Keratinocyte (primary cell): ENCODE results near the gene FBN2. TPM values are rescaled to one million over a fixed set of nuclear protein-coding genes. Genes with fewer than 3 reads are reported as not detected.

Source experiments
- DNase-seq: peaks from one replicate; pipeline ENCODE4 v3.0.0-alpha.2; 2011; ENCODE audit warnings: low read depth, missing footprints, low spot score
- FAIRE-seq: peaks from 2 replicates; lab custom pipeline; 2011; peaks lifted over from hg19 to GRCh38; lab: Jason Lieb, UNC
- H2AFZ ChIP-seq: 2 replicates; pipeline ENCODE4 v1.6.0; 2012; ENCODE audit warnings: low read length, control low read depth, inconsistent platforms; ENCODE audit not compliant: control insufficient read depth
- H3K27ac ChIP-seq: 2 replicates; pipeline ENCODE4 v1.5.1; 2011; ENCODE audit warnings: low read length; ENCODE audit not compliant: control insufficient read depth, insufficient read depth
- H3K27me3 ChIP-seq: 3 replicates; pipeline ENCODE4 v1.6.0; 2011; ENCODE audit warnings: low read length; ENCODE audit not compliant: control insufficient read depth, insufficient read depth; ENCODE audit errors: extremely low read depth
- H3K36me3 ChIP-seq, 2 experiments: 2 replicates in 1 of 2; 3 replicates in 1 of 2; pipeline ENCODE4 v1.5.1; 2011; ENCODE audit warnings: low read length in 2 of 2, mild to moderate bottlenecking in 1 of 2; ENCODE audit not compliant: control insufficient read depth in 2 of 2, insufficient read depth in 2 of 2; ENCODE audit errors: extremely low read depth in 1 of 2
- H3K4me1 ChIP-seq: 3 replicates; pipeline ENCODE4 v1.5.1; 2011; ENCODE audit warnings: low read length; ENCODE audit not compliant: control insufficient read depth, insufficient read depth; ENCODE audit errors: extremely low read depth
- H3K4me2 ChIP-seq: 3 replicates; pipeline ENCODE4 v1.6.0; 2011; ENCODE audit warnings: low read depth, low read length; ENCODE audit not compliant: control insufficient read depth, insufficient read depth; ENCODE audit errors: extremely low read depth
- H3K4me3 ChIP-seq, 3 experiments: fragments of 200-600 bp in 1 of 3; sonication (generic) in 1 of 3; 2 replicates in 2 of 3; 3 replicates in 1 of 3; pipeline ENCODE4 v1.5.1; 2011 to 2016; ENCODE audit warnings: low read length in 3 of 3, mild to moderate bottlenecking in 3 of 3, control low read depth in 2 of 3, inconsistent platforms in 1 of 3, low read depth in 1 of 3, mixed read lengths in 1 of 3, mixed run types in 1 of 3, moderate library complexity in 1 of 3; ENCODE audit not compliant: control insufficient read depth in 2 of 3, insufficient read depth in 2 of 3; ENCODE audit errors: extremely low read depth in 1 of 3
- H3K79me2 ChIP-seq: 2 replicates; pipeline ENCODE4 v1.6.0; 2012; ENCODE audit warnings: low read length; ENCODE audit not compliant: control insufficient read depth, insufficient read depth
- H3K9ac ChIP-seq: 3 replicates; pipeline ENCODE4 v1.6.0; 2011; ENCODE audit warnings: low read length; ENCODE audit not compliant: control insufficient read depth, insufficient read depth; ENCODE audit errors: extremely low read depth
- H3K9me1 ChIP-seq: 3 replicates; pipeline ENCODE4 v1.6.0; 2011; ENCODE audit warnings: low read length; ENCODE audit not compliant: control insufficient read depth, insufficient read depth; ENCODE audit errors: extremely low read depth
- H3K9me3 ChIP-seq: 2 replicates; pipeline ENCODE4 v1.5.1; 2012; ENCODE audit warnings: low read depth, low read length; ENCODE audit not compliant: control insufficient read depth
- H4K20me1 ChIP-seq: 3 replicates; pipeline ENCODE4 v1.6.0; 2011; ENCODE audit warnings: low read length; ENCODE audit not compliant: control insufficient read depth, insufficient read depth; ENCODE audit errors: extremely low read depth
- CTCF ChIP-seq, 3 experiments: IDR thresholded peaks in 1 of 3; conservative IDR thresholded peaks in 1 of 3; optimal IDR thresholded peaks in 1 of 3; 2 replicates in 2 of 3; 3 replicates in 1 of 3; pipeline versions ENCODE3 to v1.5.1; 2011; ENCODE audit warnings: low read length in 3 of 3, mild to moderate bottlenecking in 3 of 3, moderate library complexity in 2 of 3, control low read depth in 1 of 3, inconsistent platforms in 1 of 3; ENCODE audit not compliant: insufficient read depth in 2 of 3; ENCODE audit errors: extremely low read depth in 1 of 3
- EZH2 ChIP-seq: IDR thresholded peaks from one replicate; pipeline ENCODE4 v1.6.1; 2012; ENCODE audit warnings: inconsistent platforms, mild to moderate bottlenecking, low read length, moderate library complexity
- dilution Hi-C: fragments of 300-500 bp; cut with MboI; formaldehyde crosslinking; loops from one replicate; pipeline ENCODE4 v1.7.0; 2020; ENCODE audit warnings: low sequenced_read_pairs; ENCODE audit not compliant: extremely low pct_ligation_motif_present
- polyA plus RNA-seq, 5 experiments: library from polyadenylated mRNA; depleted of rRNA in 3 of 5; stranded (reverse) in 3 of 5; stranded (forward) in 1 of 5; unstranded in 1 of 5; fragments of >200 nt; gene quantifications; 1 replicate in 1 of 5; 2 replicates in 3 of 5; 3 replicates in 1 of 5; pipeline versions ENCODE4 v1.2.1 to v1.2.3, GENCODE V29; 2011 to 2012; ENCODE audit warnings: missing spikeins in 2 of 5, low read depth in 1 of 5, low replicate concordance in 1 of 5

Gene FBN2
- polyA plus RNA-seq, 1 donor (not counting 4 experiments of a cell fraction or from before 2014, with no cell fraction given), result 30.1 TPM

GRCh38 chr5:128271859-128272464 lies 266.1 kb downstream of the FBN2 start:
- no peaks in the 10 kb centered on the region for H3K4me1 ChIP-seq
- DNase-seq (no peak), FAIRE-seq (no peak)
- H2AFZ ChIP-seq, result no peak overlapping the region
- no peaks in the 10 kb centered on the region for H3K79me2 ChIP-seq
- H3K4me2 ChIP-seq, result no peak overlapping the region
- H3K27ac ChIP-seq, result peak overlapping the region; percentile 17
- no peaks in the 10 kb centered on the region for H3K9me1 ChIP-seq
- TF ChIP-seq EZH2, result no peak
- no peak for TF ChIP-seq CTCF (optimal IDR thresholded peaks at IDR 0.05 in 1 of 3, IDR thresholded peaks at IDR 0.05 in 1 of 3, conservative IDR thresholded peaks at IDR 0.05 in 1 of 3; ENCODE audit: extremely low read depth in 1 of 3, insufficient read depth in 2 of 3, low read length in 3 of 3)
- H3K9ac ChIP-seq, result no peak overlapping the region
- H3K36me3 ChIP-seq, result peaks cover 3 to 4% of the 10 kb centered on the region in 2 experiments
- no peak overlapping the region for H3K4me3 ChIP-seq
- no peaks in the 10 kb centered on the region for H4K20me1 ChIP-seq
- H3K27me3 ChIP-seq, result no peaks in the 10 kb centered on the region
- dilution Hi-C loops, result no loop called here
- H3K9me3 ChIP-seq, result no peaks in the 10 kb centered on the region

GRCh38 chr5:128271071-128271470 lies 267.0 kb downstream of the FBN2 start:
- no peaks in the 10 kb centered on the region for H3K79me2 ChIP-seq
- H3K9ac ChIP-seq, result no peak overlapping the region
- no peak for FAIRE-seq
- no peak for DNase-seq
- no peak overlapping the region for H3K27ac ChIP-seq
- H3K9me3 ChIP-seq, result no peaks in the 10 kb centered on the region
- H3K36me3 ChIP-seq, result peaks cover 1 to 4% of the 10 kb centered on the region in 2 experiments
- H3K9me1 ChIP-seq, result no peaks in the 10 kb centered on the region
- no peak overlapping the region for H3K4me2 ChIP-seq
- H4K20me1 ChIP-seq, result no peaks in the 10 kb centered on the region
- no peak for TF ChIP-seq EZH2
- TF ChIP-seq CTCF (optimal IDR thresholded peaks at IDR 0.05 in 1 of 3, IDR thresholded peaks at IDR 0.05 in 1 of 3, conservative IDR thresholded peaks at IDR 0.05 in 1 of 3; ENCODE audit: extremely low read depth in 1 of 3, insufficient read depth in 2 of 3, low read length in 3 of 3), result no peak
- H3K4me3 ChIP-seq, result no peak overlapping the region
- H3K4me1 ChIP-seq, result no peaks in the 10 kb centered on the region
- no peaks in the 10 kb centered on the region for H3K27me3 ChIP-seq
- dilution Hi-C loops, result no loop called here
- H2AFZ ChIP-seq, result no peak overlapping the region
